ENCODE measurements around the gene HIVEP3.

Gene HIVEP3

GRCh38 chr1:41623736-41624135 lies 295.0 kb downstream of the HIVEP3 start:
- peak overlapping the region; percentile 56; the same call in 1 of the 2 replicates for H3K9ac ChIP-seq (ENCODE audit: low read length)
- TF ChIP-seq, protein P1, sequence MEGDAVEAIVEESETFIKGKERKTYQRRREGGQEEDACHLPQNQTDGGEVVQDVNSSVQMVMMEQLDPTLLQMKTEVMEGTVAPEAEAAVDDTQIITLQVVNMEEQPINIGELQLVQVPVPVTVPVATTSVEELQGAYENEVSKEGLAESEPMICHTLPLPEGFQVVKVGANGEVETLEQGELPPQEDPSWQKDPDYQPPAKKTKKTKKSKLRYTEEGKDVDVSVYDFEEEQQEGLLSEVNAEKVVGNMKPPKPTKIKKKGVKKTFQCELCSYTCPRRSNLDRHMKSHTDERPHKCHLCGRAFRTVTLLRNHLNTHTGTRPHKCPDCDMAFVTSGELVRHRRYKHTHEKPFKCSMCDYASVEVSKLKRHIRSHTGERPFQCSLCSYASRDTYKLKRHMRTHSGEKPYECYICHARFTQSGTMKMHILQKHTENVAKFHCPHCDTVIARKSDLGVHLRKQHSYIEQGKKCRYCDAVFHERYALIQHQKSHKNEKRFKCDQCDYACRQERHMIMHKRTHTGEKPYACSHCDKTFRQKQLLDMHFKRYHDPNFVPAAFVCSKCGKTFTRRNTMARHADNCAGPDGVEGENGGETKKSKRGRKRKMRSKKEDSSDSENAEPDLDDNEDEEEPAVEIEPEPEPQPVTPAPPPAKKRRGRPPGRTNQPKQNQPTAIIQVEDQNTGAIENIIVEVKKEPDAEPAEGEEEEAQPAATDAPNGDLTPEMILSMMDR (IDR thresholded peaks at IDR 0.05; ENCODE audit: low read length) = no peak
- no peak for TF ChIP-seq EZH2 (IDR thresholded peaks at IDR 0.05; ENCODE audit: borderline replicate concordance, low read length)
- peak overlapping the region; percentile 85 for H3K27ac ChIP-seq (ENCODE audit: low read depth, low read length, poor library complexity, severe bottlenecking)
- H3K9me3 ChIP-seq (ENCODE audit: low read length) = no peaks in the 10 kb centered on the region
- peaks cover 65% of the 10 kb centered on the region for H3K4me1 ChIP-seq (ENCODE audit: insufficient read depth, low read length, severe bottlenecking)
- peak overlapping the region; percentile 48 for H3K4me3 ChIP-seq (ENCODE audit: low read depth, low read length, poor library complexity, severe bottlenecking)
- peak overlapping the region; percentile 74 for H3K4me2 ChIP-seq (ENCODE audit: low read length)
- H3K9me2 ChIP-seq (ENCODE audit: low read depth, low read length) = no peaks in the 10 kb centered on the region
- H4K20me1 ChIP-seq (ENCODE audit: insufficient read depth, low read length) = no peaks in the 10 kb centered on the region
- no peak overlapping the region for H2AFZ ChIP-seq (ENCODE audit: low read length)
- H3F3A ChIP-seq (ENCODE audit: insufficient read depth, low read length) = no peaks in the 10 kb centered on the region
- H3K27me3 ChIP-seq (ENCODE audit: insufficient read depth, low read length) = no peaks in the 10 kb centered on the region
- peaks cover 3% of the 10 kb centered on the region; the same call in 1 of the 2 replicates for H3K36me3 ChIP-seq (ENCODE audit: insufficient read depth, low read length)
- H3K79me2 ChIP-seq (ENCODE audit: insufficient read depth, low read length) = no peaks in the 10 kb centered on the region

DNA sequence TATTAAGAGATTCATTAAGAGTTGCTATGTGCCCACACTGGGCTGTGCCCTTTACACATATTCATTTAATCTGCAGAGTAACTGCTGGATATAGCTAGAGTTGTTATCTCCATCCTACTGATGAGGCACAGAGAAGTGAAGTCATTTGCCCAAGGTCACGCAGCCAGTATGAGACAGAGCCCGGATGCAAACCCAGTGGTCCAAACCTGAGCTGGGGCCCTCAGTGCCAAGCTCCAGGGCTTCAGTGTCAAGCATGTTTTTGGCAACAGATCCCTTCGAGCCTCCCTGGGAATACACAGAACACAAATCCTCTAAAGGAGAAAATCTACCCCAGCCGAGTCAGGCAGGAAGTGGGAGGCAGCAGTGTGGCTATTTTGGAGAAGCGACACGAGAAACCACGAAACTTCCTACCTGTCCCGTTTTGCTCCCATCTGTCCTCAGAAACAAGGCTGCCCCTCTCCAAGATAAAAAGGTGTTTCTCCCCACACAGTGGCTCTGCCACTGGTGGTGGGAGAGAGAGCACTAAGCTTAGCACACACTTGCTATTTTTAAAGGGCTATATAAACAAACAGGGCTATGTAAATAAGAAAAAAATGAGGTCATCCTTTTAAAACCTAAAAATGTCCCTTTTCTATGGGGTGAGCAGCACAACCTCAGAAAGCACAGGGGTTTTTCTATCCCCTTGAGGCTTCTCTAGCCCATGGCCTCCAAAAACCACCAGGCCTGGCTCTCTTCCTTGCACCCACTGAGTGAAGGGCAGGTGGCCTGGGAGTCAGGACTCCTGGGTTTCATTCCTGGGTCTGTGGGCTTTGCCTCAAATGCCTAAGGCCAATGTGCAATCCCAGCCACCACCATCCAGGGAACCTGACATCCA lies 295.6 kb downstream of the HIVEP3 start:
- H3F3A ChIP-seq (ENCODE audit: insufficient read depth, low read length) = no peaks in the 10 kb centered on the region
- H3K27me3 ChIP-seq (ENCODE audit: insufficient read depth, low read length) = no peaks in the 10 kb centered on the region
- H3K9me2 ChIP-seq (ENCODE audit: low read depth, low read length) = no peaks in the 10 kb centered on the region
- H3K9ac ChIP-seq (ENCODE audit: low read length) = peak overlapping the region; percentile 56
- H2AFZ ChIP-seq (ENCODE audit: low read length) = no peak overlapping the region
- peak overlapping the region; percentile 74 for H3K4me2 ChIP-seq (ENCODE audit: low read length)
- no peaks in the 10 kb centered on the region for H3K9me3 ChIP-seq (ENCODE audit: low read length)
- H3K27ac ChIP-seq (ENCODE audit: low read depth, low read length, poor library complexity, severe bottlenecking) = peak overlapping the region; percentile 85
- peaks cover 3% of the 10 kb centered on the region; the same call in 1 of the 2 replicates for H3K36me3 ChIP-seq (ENCODE audit: insufficient read depth, low read length)
- peak overlapping the region; percentile 48 for H3K4me3 ChIP-seq (ENCODE audit: low read depth, low read length, poor library complexity, severe bottlenecking)
- no peak for TF ChIP-seq EZH2 (IDR thresholded peaks at IDR 0.05; ENCODE audit: borderline replicate concordance, low read length)
- TF ChIP-seq, protein P1 (IDR thresholded peaks at IDR 0.05; ENCODE audit: low read length) = no peak
- H3K4me1 ChIP-seq (ENCODE audit: insufficient read depth, low read length, severe bottlenecking) = peaks cover 64% of the 10 kb centered on the region
- no peaks in the 10 kb centered on the region for H4K20me1 ChIP-seq (ENCODE audit: insufficient read depth, low read length)
- H3K79me2 ChIP-seq (ENCODE audit: insufficient read depth, low read length) = no peaks in the 10 kb centered on the region

- H3K27ac ChIP-seq (ENCODE audit: low read depth, low read length, poor library complexity, severe bottlenecking) = peak overlapping the region; percentile 85
- H3K4me3 ChIP-seq (ENCODE audit: low read depth, low read length, poor library complexity, severe bottlenecking) = peak overlapping the region; percentile 48
- no peaks in the 10 kb centered on the region for H4K20me1 ChIP-seq (ENCODE audit: insufficient read depth, low read length)
- peak overlapping the region; percentile 74 for H3K4me2 ChIP-seq (ENCODE audit: low read length)
- H3K9me2 ChIP-seq (ENCODE audit: low read depth, low read length) = no peaks in the 10 kb centered on the region
- peak overlapping the region; percentile 56 for H3K9ac ChIP-seq (ENCODE audit: low read length)
- peaks cover 64% of the 10 kb centered on the region for H3K4me1 ChIP-seq (ENCODE audit: insufficient read depth, low read length, severe bottlenecking)
- no peak overlapping the region for H2AFZ ChIP-seq (ENCODE audit: low read length)
- no peaks in the 10 kb centered on the region for H3F3A ChIP-seq (ENCODE audit: insufficient read depth, low read length)
- H3K36me3 ChIP-seq (ENCODE audit: insufficient read depth, low read length) = peaks cover 3% of the 10 kb centered on the region; the same call in 1 of the 2 replicates
- H3K9me3 ChIP-seq (ENCODE audit: low read length) = no peaks in the 10 kb centered on the region
- TF ChIP-seq, protein P1 (IDR thresholded peaks at IDR 0.05; ENCODE audit: low read length) = no peak
- TF ChIP-seq EZH2 (IDR thresholded peaks at IDR 0.05; ENCODE audit: borderline replicate concordance, low read length) = no peak
- H3K79me2 ChIP-seq (ENCODE audit: insufficient read depth, low read length) = no peaks in the 10 kb centered on the region
- no peaks in the 10 kb centered on the region for H3K27me3 ChIP-seq (ENCODE audit: insufficient read depth, low read length)
Measured at GRCh38 chr1:41622402-41622801, 296.3 kb downstream of the HIVEP3 start.

Measured in OCI-LY1 (cell line).